OCI-LY1 (cell line): ENCODE measurements around the gene SDC3.
"Not testable (repeated sequence)": the region's sequence is repeated elsewhere in the genome, so short reads cannot be mapped to it uniquely, and the experiment has no call there.

ENCODE experiments used
- H2AFZ ChIP-seq: fragments of 200-600 bp; sonication (generic), shearing (Covaris generic); 2 replicates; pipeline ENCODE4 v1.6.0; 2014; ENCODE audit warnings: antibody characterized with exemption, mild to moderate bottlenecking, low read length
- H3F3A ChIP-seq: fragments of 200-600 bp; sonication (generic), shearing (Covaris generic); 2 replicates; pipeline ENCODE4 v1.6.0; 2014; ENCODE audit warnings: mild to moderate bottlenecking, antibody characterized with exemption, low read length, moderate library complexity; ENCODE audit not compliant: insufficient read depth
- H3K27ac ChIP-seq: fragments of 200-600 bp; sonication (generic); 2 replicates; pipeline ENCODE4 v1.5.1; 2014; ENCODE audit warnings: low read length, mixed run types, mild to moderate bottlenecking, low read depth; ENCODE audit not compliant: poor library complexity, severe bottlenecking
- H3K27me3 ChIP-seq: fragments of 200-600 bp; sonication (generic); 2 replicates; pipeline ENCODE4 v1.6.0; 2014; ENCODE audit warnings: antibody characterized with exemption, mild to moderate bottlenecking, low read length, moderate library complexity; ENCODE audit not compliant: insufficient read depth
- H3K36me3 ChIP-seq: fragments of 200-600 bp; sonication (generic); 2 replicates; pipeline ENCODE4 v1.6.1; 2014; ENCODE audit warnings: mild to moderate bottlenecking, antibody characterized with exemption, low read length, moderate library complexity, mixed read lengths; ENCODE audit not compliant: insufficient read depth
- H3K4me1 ChIP-seq: fragments of 200-600 bp; sonication (generic); 2 replicates; pipeline ENCODE4 v1.5.1; 2014; ENCODE audit warnings: mild to moderate bottlenecking, low read length, moderate library complexity; ENCODE audit not compliant: insufficient read depth, severe bottlenecking
- H3K4me2 ChIP-seq: fragments of 200-600 bp; sonication (generic), shearing (Covaris generic); 2 replicates; pipeline ENCODE4 v1.6.1; 2014; ENCODE audit warnings: low read length
- H3K4me3 ChIP-seq: fragments of 200-600 bp; sonication (generic); 2 replicates; pipeline ENCODE4 v1.5.1; 2014; ENCODE audit warnings: low read length, low read depth, mild to moderate bottlenecking, mixed read lengths; ENCODE audit not compliant: poor library complexity, severe bottlenecking
- H3K79me2 ChIP-seq: fragments of 200-600 bp; shearing (Covaris generic); 2 replicates; pipeline ENCODE4 v1.6.1; 2016; ENCODE audit warnings: mixed run types, low read length, mixed read lengths; ENCODE audit not compliant: insufficient read depth
- H3K9ac ChIP-seq: fragments of 200-600 bp; sonication (generic), shearing (Covaris generic); 2 replicates; pipeline ENCODE4 v1.6.1; 2014; ENCODE audit warnings: mild to moderate bottlenecking, low read length, mixed read lengths
- H3K9me2 ChIP-seq: fragments of 200-600 bp; sonication (generic), shearing (Covaris generic); 2 replicates; pipeline ENCODE4 v1.6.1; 2014; ENCODE audit warnings: low read depth, mild to moderate bottlenecking, low read length, mixed read lengths
- H3K9me3 ChIP-seq: fragments of 200-600 bp; shearing (Covaris generic); 2 replicates; pipeline ENCODE4 v1.6.1; 2014; ENCODE audit warnings: low read length, mixed read lengths
- H4K20me1 ChIP-seq: fragments of 200-600 bp; sonication (generic), shearing (Covaris generic); 2 replicates; pipeline ENCODE4 v1.6.0; 2016; ENCODE audit warnings: mild to moderate bottlenecking, low read length; ENCODE audit not compliant: insufficient read depth
- EZH2 ChIP-seq: fragments of 200-600 bp; sonication (generic), shearing (Covaris generic); IDR thresholded peaks from 2 replicates; pipeline ENCODE4 v1.8.0; 2017; ENCODE audit warnings: borderline replicate concordance, mixed run types, mild to moderate bottlenecking, antibody characterized with exemption, low read length, moderate library complexity, mixed read lengths
- TF ChIP-seq, protein P1 (sequence below): fragments of 200-600 bp; sonication (generic), shearing (Covaris generic); IDR thresholded peaks from 2 replicates; pipeline ENCODE4 v1.5.1; 2017; ENCODE audit warnings: mild to moderate bottlenecking, antibody characterized with exemption, low read length, moderate library complexity, mixed read lengths

The SDC3 gene

DNA sequence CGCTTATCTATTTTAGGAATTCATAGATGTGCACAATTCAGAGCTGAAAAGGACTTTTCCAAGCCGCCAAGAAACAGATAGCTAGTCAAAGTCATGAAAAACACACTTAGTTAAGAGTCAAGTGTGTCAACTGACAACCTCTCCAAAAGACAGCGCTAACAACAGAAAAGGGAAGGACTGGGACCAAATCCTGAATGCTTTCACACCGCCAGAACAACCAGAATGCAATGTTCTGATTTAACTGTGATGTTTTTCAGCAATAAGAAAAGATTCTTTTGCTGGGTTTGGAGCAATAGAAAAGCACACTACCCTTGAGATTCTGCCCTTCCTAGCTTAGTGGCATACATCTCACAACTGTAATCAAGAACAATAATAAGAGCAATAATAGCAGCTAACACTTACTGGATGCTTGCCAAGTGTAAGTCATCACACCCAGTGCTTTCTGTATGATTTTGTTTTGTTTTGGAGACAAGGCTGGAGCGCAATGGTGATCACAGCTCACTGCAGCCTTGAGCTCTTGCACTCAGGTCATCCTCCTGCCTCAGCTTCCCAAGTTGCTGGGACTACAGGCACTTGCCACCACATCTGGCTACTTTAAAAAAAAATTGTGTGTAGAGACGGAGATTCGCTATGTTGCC lies 33.9 kb upstream of the SDC3 start:
- Histone ChIP-seq H3K9me3 (no peaks in the 10 kb centered on the region), H3K27me3 (no peaks in the 10 kb centered on the region), H3K4me2 (no peak overlapping the region), H3K9ac (no peak overlapping the region), H2AFZ (no peak overlapping the region), H3K4me1 (peaks cover 3% of the 10 kb centered on the region), H4K20me1 (no peaks in the 10 kb centered on the region), H3K9me2 (no peaks in the 10 kb centered on the region), H3K79me2 (no peaks in the 10 kb centered on the region), H3K4me3 (no peak overlapping the region), H3K27ac (no peak overlapping the region), H3F3A (no peaks in the 10 kb centered on the region), H3K36me3 (peaks cover 92% of the 10 kb centered on the region)
- TF ChIP-seq, protein P1, sequence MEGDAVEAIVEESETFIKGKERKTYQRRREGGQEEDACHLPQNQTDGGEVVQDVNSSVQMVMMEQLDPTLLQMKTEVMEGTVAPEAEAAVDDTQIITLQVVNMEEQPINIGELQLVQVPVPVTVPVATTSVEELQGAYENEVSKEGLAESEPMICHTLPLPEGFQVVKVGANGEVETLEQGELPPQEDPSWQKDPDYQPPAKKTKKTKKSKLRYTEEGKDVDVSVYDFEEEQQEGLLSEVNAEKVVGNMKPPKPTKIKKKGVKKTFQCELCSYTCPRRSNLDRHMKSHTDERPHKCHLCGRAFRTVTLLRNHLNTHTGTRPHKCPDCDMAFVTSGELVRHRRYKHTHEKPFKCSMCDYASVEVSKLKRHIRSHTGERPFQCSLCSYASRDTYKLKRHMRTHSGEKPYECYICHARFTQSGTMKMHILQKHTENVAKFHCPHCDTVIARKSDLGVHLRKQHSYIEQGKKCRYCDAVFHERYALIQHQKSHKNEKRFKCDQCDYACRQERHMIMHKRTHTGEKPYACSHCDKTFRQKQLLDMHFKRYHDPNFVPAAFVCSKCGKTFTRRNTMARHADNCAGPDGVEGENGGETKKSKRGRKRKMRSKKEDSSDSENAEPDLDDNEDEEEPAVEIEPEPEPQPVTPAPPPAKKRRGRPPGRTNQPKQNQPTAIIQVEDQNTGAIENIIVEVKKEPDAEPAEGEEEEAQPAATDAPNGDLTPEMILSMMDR: no peak
- TF ChIP-seq EZH2: no peak

DNA sequence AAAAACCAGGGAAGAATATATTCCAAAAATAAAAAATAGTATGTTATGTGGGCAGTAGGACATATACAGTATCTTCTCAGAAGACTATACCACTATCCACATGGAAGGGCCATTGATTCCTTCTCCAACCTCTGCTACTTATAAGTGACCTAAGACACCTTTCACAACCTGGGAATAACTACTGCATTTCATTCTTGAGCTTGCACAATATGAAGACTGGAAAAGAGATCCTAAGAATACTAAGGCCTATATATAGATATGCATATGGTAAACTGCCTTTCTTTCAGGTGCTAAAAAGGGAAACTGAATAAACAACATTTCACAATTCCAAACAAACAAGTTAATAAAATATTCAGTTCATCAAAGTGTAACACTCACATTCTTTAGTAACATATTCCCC lies 32.0 kb upstream of the SDC3 start:
- Histone ChIP-seq H3K9ac (no peak overlapping the region), H3K4me1 (peaks cover 3% of the 10 kb centered on the region), H4K20me1 (no peaks in the 10 kb centered on the region), H3K36me3 (peaks cover 90% of the 10 kb centered on the region), H3K27me3 (no peaks in the 10 kb centered on the region), H3F3A (no peaks in the 10 kb centered on the region), H3K9me2 (no peaks in the 10 kb centered on the region), H3K9me3 (no peaks in the 10 kb centered on the region), H3K4me2 (no peak overlapping the region), H3K27ac (no peak overlapping the region), H3K4me3 (no peak overlapping the region), H2AFZ (no peak overlapping the region), H3K79me2 (no peaks in the 10 kb centered on the region)
- TF ChIP-seq, protein P1: no peak
- TF ChIP-seq EZH2: no peak

DNA sequence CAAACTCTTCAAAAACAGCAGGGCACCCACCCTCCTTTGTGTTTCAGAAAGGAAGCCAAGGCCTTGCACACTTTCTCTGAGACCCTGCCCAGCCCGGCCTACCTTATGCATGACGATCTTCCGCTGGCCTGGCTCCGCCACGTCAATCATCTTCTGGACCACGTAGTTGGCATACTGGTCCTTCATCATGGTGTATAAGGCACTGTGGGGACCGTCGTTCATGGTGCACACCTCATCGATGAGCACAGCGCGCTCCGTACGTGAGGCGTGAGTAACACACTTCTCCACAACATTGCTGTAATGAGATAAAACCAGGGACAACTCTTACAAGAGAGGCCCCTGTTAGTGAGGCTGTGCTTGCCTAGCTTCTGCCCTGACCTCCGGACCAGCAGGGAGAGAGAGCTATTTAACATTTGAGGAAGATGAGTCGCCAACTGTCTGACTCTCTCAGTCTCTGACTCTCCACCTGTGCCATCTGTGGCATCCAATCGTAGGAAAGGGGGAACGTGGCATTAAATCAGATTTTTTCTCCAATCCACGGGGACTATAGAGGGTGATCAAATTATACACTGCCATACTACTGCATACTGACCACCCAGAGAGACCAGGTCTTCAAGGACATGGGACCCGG lies 28.1 kb upstream of the SDC3 start:
- H3K4me3 ChIP-seq: no peak overlapping the region
- no peaks in the 10 kb centered on the region for H4K20me1 ChIP-seq
- peaks cover 87% of the 10 kb centered on the region for H3K36me3 ChIP-seq
- no peaks in the 10 kb centered on the region for H3K79me2 ChIP-seq
- H3K9ac ChIP-seq: no peak overlapping the region
- H3K9me3 ChIP-seq: no peaks in the 10 kb centered on the region
- TF ChIP-seq, protein P1: no peak
- no peak for TF ChIP-seq EZH2
- H3K9me2 ChIP-seq: no peaks in the 10 kb centered on the region
- no peak overlapping the region for H2AFZ ChIP-seq
- peaks cover 8% of the 10 kb centered on the region for H3K4me1 ChIP-seq
- H3K4me2 ChIP-seq: no peak overlapping the region
- no peaks in the 10 kb centered on the region for H3F3A ChIP-seq
- no peak overlapping the region for H3K27ac ChIP-seq
- H3K27me3 ChIP-seq: no peaks in the 10 kb centered on the region

DNA sequence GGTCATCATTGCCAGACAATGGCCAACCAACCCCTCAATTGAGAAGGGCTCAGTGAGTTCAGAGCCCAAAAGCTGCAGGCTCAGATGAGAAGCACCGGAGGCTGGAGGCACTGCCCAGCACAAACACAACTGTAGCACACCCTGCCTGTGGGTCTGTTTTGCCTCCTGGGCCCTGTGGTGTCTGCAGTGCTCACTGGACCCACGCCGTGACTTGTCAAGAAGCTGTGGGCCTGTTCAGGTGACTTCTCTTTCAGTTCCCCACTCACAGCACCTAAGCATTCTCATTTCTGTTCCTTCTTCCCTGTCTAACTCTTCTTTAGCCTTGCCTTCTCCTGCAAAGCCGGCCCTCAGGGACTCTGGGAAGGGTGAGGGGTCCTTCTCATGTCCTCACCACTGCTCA lies 27.2 kb upstream of the SDC3 start:
- H3K4me2 ChIP-seq, H4K20me1 ChIP-seq, H3K9ac ChIP-seq, H3K4me3 ChIP-seq, H3K27me3 ChIP-seq, H3K4me1 ChIP-seq, H3K27ac ChIP-seq, H3F3A ChIP-seq, H3K9me2 ChIP-seq, H3K9me3 ChIP-seq, H2AFZ ChIP-seq, H3K79me2 ChIP-seq: not testable (repeated sequence)
- peaks cover 85% of the 10 kb centered on the region for H3K36me3 ChIP-seq
